Body of pancreas (tissue), 4 donors: Measurements from ENCODE around the gene KAT6B. TPM values are rescaled to one million over a fixed set of nuclear protein-coding genes. Genes with fewer than 3 reads are reported as not detected.

ENCODE experiments used
- ATAC-seq: fragments of 150-250 bp; one replicate; pipeline ENCODE4 v1.9.1; 2016
- DNase-seq, 4 donors: peaks; one replicate each; pipeline ENCODE4 v3.0.0-alpha.2; 2019
- H3K27ac ChIP-seq, 4 donors: fragments of 200-600 bp; sonication (generic); 1 replicate in 3 of 4; 2 replicates in 1 of 4; pipeline versions ENCODE4 v1.5.1 to v1.6.1; 2016 to 2019; ENCODE audit warnings: mild to moderate bottlenecking in 1 of 4, mixed read lengths in 1 of 4, moderate library complexity in 1 of 4
- H3K27me3 ChIP-seq, 2 donors: fragments of 200-600 bp; sonication (generic); one replicate each; pipeline ENCODE4 v1.6.0; 2016; ENCODE audit warnings: mild to moderate bottlenecking in 1 of 2
- H3K36me3 ChIP-seq, 2 donors: fragments of 200-600 bp; sonication (generic); replicated peaks in 1 of 2; 2 replicates each; pipeline ENCODE4 v1.5.1; 2016; ENCODE audit warnings: low read depth in 2 of 2; ENCODE audit not compliant: insufficient read depth in 1 of 2
- H3K4me1 ChIP-seq: fragments of 200-600 bp; sonication (generic); one replicate; pipeline ENCODE4 v1.6.0; 2016
- H3K4me3 ChIP-seq, 2 donors: fragments of 200-600 bp; sonication (generic); 1 replicate in 1 of 2; 2 replicates in 1 of 2; pipeline ENCODE4 v1.5.1; 2016 to 2019
- H3K9me3 ChIP-seq, 3 donors: fragments of 200-600 bp; sonication (generic); 1 replicate in 2 of 3; 2 replicates in 1 of 3; pipeline ENCODE4 v1.5.1; 2016
- POLR2A ChIP-seq, 3 donors: fragments of 450-650 bp; IDR thresholded peaks; one replicate each; pipeline ENCODE4 v1.6.1; 2016; ENCODE audit warnings: antibody characterized with exemption in 3 of 3, mild to moderate bottlenecking in 2 of 3
- WGBS, 2 donors: methylation state at CpG; one replicate each; pipeline ENCODE4 v1.1.5; 2017; 5-methylcytosine and 5-hydroxymethylcytosine counted together
- intact Hi-C: fragments of 100-400 bp; cut with DNase I; formaldehyde crosslinking; loops from one replicate; pipeline ENCODE4 v1.15.1; 2023
- total RNA-seq, 2 donors: library from RNA; depleted of rRNA; stranded (reverse); fragments of >200 nt; gene quantifications; one replicate each; pipeline ENCODE4 v1.1.0, GENCODE V29; 2016
- TF ChIP-seq, protein P1 (sequence below), 7 experiments: fragments of 450-650 bp in 4 of 7; fragments of 200-600 bp in 3 of 7; sonication (generic) in 3 of 7; IDR thresholded peaks; one replicate each; pipeline ENCODE4 v1.5.1; 2016 to 2019; ENCODE audit warnings: antibody characterized with exemption in 7 of 7

Gene KAT6B
- total RNA-seq, 2 donors from 2014 or later = 39.9 to 45.9 TPM

DNA sequence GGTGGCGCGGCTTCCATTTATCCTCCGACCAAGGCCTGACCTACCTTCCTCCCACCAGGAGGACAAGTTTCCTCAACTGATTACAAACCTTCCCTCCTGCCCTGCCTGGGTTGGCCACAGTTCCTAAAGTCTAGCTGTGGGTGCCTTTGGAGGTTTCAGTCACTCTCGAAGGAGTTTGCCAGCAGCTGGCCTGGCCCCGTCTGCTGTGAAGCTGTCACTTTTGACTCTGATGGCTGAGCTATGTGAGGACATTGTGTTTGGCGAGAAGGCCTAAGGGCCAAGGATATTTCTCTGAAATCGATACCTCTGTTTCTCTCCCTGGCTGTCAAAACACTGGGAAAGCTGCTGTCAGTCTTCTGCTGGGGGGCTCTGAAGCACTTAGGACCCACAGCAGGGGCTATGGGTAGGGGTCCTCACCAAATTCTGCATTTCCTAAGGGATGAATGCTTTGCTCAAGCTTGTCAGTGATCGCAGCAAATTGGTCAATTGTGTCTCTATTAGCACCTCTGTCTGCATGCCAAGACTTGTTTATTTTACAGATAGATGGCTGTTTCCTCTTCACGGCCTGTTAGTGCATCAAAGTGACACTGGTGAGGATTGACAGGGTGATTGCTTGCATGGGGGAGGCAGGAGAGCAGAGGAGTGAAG, 253.2 kb downstream of the KAT6B start:
- intact Hi-C loops = no loop called here
- H3K4me1 ChIP-seq = no peaks in the 10 kb centered on the region
- 80% methylated on average over 9 of the region's 9 CpGs for WGBS, 2 donors
- ATAC-seq (no peak), DNase-seq (no peak)
- no peak overlapping the region for H3K4me3 ChIP-seq
- no peaks in the 10 kb centered on the region for H3K36me3 ChIP-seq
- no peak overlapping the region for H3K27ac ChIP-seq
- no peaks in the 10 kb centered on the region for H3K27me3 ChIP-seq
- no peaks in the 10 kb centered on the region for H3K9me3 ChIP-seq
- TF ChIP-seq POLR2A (IDR thresholded peaks at IDR 0.05) = no peak
- TF ChIP-seq, protein P1, sequence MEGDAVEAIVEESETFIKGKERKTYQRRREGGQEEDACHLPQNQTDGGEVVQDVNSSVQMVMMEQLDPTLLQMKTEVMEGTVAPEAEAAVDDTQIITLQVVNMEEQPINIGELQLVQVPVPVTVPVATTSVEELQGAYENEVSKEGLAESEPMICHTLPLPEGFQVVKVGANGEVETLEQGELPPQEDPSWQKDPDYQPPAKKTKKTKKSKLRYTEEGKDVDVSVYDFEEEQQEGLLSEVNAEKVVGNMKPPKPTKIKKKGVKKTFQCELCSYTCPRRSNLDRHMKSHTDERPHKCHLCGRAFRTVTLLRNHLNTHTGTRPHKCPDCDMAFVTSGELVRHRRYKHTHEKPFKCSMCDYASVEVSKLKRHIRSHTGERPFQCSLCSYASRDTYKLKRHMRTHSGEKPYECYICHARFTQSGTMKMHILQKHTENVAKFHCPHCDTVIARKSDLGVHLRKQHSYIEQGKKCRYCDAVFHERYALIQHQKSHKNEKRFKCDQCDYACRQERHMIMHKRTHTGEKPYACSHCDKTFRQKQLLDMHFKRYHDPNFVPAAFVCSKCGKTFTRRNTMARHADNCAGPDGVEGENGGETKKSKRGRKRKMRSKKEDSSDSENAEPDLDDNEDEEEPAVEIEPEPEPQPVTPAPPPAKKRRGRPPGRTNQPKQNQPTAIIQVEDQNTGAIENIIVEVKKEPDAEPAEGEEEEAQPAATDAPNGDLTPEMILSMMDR (IDR thresholded peaks at IDR 0.05) = no peak

DNA sequence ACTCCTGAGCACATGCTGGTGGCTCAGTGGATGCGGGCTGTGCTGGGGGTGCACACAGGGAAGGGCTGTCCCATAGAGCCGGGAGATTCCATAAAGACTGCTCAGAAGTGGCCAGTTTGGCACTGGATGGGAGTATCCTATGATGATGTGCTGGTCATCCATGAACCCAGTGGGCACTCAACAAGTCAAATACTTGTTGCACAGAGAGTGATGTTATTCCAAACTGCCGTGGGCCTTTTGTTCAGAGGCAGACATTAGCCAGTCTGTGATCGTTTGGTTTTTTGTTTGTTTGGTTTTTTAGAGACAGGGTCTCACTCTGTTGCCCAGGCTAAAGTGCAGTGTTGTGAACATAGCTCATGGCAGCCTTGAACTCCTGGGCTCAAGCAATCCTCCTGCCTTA, 254.2 kb downstream of the KAT6B start:
- 85 to 91% methylated on average over 4 of the region's 4 CpGs for WGBS, 2 donors
- Histone ChIP-seq H3K9me3 (no peaks in the 10 kb centered on the region), H3K4me3 (no peak overlapping the region), H3K36me3 (no peaks in the 10 kb centered on the region), H3K27me3 (no peaks in the 10 kb centered on the region), H3K4me1 (no peaks in the 10 kb centered on the region), H3K27ac (no peak overlapping the region)
- intact Hi-C loops = no loop called here
- TF ChIP-seq POLR2A (IDR thresholded peaks at IDR 0.05) = no peak
- ATAC-seq (no peak), DNase-seq (no peak)

DNA sequence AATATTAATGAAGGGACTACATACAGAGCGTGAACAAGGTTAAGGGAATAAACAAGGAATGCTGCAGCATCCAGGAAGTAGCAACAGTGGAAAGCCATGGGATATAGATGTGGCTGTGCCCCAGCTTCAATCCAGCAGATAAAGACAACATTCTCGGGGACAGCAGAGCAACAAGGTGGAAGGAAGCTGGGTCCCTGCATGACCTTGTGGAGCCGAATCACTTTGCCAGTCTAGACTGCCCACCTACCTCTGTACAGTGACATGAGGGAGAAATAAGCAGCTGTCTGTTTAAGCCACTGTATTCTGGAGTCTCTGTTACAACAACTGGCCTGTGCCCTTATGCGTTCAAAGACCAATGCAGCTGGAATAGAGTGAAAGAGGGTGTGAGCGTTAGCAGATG, 255.0 kb downstream of the KAT6B start:
- ATAC-seq (no peak), DNase-seq (no peak)
- WGBS, 2 donors = 90 to 91% methylated on average over 5 of the region's 5 CpGs
- intact Hi-C loops = no loop called here
- H3K4me3 ChIP-seq = no peak overlapping the region
- no peaks in the 10 kb centered on the region for H3K27me3 ChIP-seq
- TF ChIP-seq, protein P1 (IDR thresholded peaks at IDR 0.05) = no peak
- TF ChIP-seq POLR2A (IDR thresholded peaks at IDR 0.05) = no peak
- H3K36me3 ChIP-seq = no peaks in the 10 kb centered on the region
- no peaks in the 10 kb centered on the region for H3K9me3 ChIP-seq
- H3K27ac ChIP-seq = no peak overlapping the region
- H3K4me1 ChIP-seq = peaks cover 6% of the 10 kb centered on the region
